Astrocyte (in vitro differentiated cells and primary cell): Measurements from ENCODE around the gene SEC62. TPM values are rescaled to one million over a fixed set of nuclear protein-coding genes. Genes with fewer than 3 reads are reported as not detected.
A peak's percentile ranks its signal among the peaks of the same experiment; 100 is the strongest.

ENCODE experiments used
- DNase-seq: peaks from one replicate; pipeline ENCODE4 v3.0.0-alpha.2; 2010; ENCODE audit warnings: low read depth
- FAIRE-seq: peaks from 2 replicates; lab custom pipeline; 2011; peaks lifted over from hg19 to GRCh38; lab: Jason Lieb, UNC
- H2AFZ ChIP-seq: 2 replicates; pipeline ENCODE4 v1.6.0; 2012; ENCODE audit warnings: low read depth, low read length, inconsistent platforms
- H3K27ac ChIP-seq: 2 replicates; pipeline ENCODE4 v1.5.1; 2011; ENCODE audit warnings: low read depth, low read length, inconsistent platforms
- H3K27me3 ChIP-seq: 2 replicates; pipeline ENCODE4 v1.6.0; 2011; ENCODE audit warnings: low read length, inconsistent platforms; ENCODE audit not compliant: insufficient read depth
- H3K36me3 ChIP-seq: 2 replicates; pipeline ENCODE4 v1.5.1; 2011; ENCODE audit warnings: low read length, inconsistent platforms; ENCODE audit not compliant: insufficient read depth
- H3K4me1 ChIP-seq: 2 replicates; pipeline ENCODE4 v1.5.1; 2011; ENCODE audit warnings: low read length, inconsistent platforms; ENCODE audit not compliant: insufficient read depth
- H3K4me2 ChIP-seq: 2 replicates; pipeline ENCODE4 v1.6.0; 2012; ENCODE audit warnings: low read length, inconsistent platforms
- H3K4me3 ChIP-seq: 2 replicates; pipeline ENCODE4 v1.5.1; 2011; ENCODE audit warnings: low read depth, mild to moderate bottlenecking, low read length, inconsistent platforms; ENCODE audit not compliant: insufficient read depth
- H3K79me2 ChIP-seq: 2 replicates; pipeline ENCODE4 v1.6.0; 2012; ENCODE audit warnings: mild to moderate bottlenecking, low read length, inconsistent platforms; ENCODE audit not compliant: insufficient read depth
- H3K9ac ChIP-seq: 2 replicates; pipeline ENCODE4 v1.6.0; 2012; ENCODE audit warnings: mild to moderate bottlenecking, low read length, inconsistent platforms
- H3K9me3 ChIP-seq: 2 replicates; pipeline ENCODE4 v1.5.1; 2012; ENCODE audit warnings: low read depth, mild to moderate bottlenecking, low read length, inconsistent platforms; ENCODE audit not compliant: insufficient read depth
- H4K20me1 ChIP-seq: 2 replicates; pipeline ENCODE4 v1.6.0; 2012; ENCODE audit warnings: low read length, inconsistent platforms; ENCODE audit not compliant: insufficient read depth
- H3K27ac Mint-ChIP-seq: one replicate; pipeline ENCODE4 v1.8.0; 2021; ENCODE audit warnings: mild to moderate bottlenecking, mixed read lengths; ENCODE audit not compliant: unreplicated experiment
- H3K27me3 Mint-ChIP-seq: one replicate; pipeline ENCODE4 v1.8.0; 2021; ENCODE audit warnings: low read depth, mixed read lengths; ENCODE audit not compliant: unreplicated experiment
- H3K36me3 Mint-ChIP-seq: one replicate; pipeline ENCODE4 v1.8.0; 2021; ENCODE audit warnings: low read depth, mixed read lengths; ENCODE audit not compliant: unreplicated experiment
- H3K4me1 Mint-ChIP-seq: one replicate; pipeline ENCODE4 v1.8.0; 2021; ENCODE audit warnings: low read depth, mixed read lengths; ENCODE audit not compliant: unreplicated experiment
- H3K4me3 Mint-ChIP-seq: one replicate; pipeline ENCODE4 v1.8.0; 2021; ENCODE audit warnings: mild to moderate bottlenecking, moderate library complexity, mixed read lengths; ENCODE audit not compliant: unreplicated experiment
- H3K9me3 Mint-ChIP-seq: one replicate; pipeline ENCODE4 v1.8.0; 2021; ENCODE audit warnings: mild to moderate bottlenecking, mixed read lengths; ENCODE audit not compliant: unreplicated experiment
- EZH2 ChIP-seq: IDR thresholded peaks from 2 replicates; pipeline ENCODE4 v1.6.1; 2012; ENCODE audit warnings: mild to moderate bottlenecking, low read length, inconsistent platforms; ENCODE audit not compliant: insufficient read depth
- total RNA-seq: library from RNA; stranded (reverse); gene quantifications from 2 replicates; pipeline ENCODE4 v1.2.1, GENCODE V29; 2021
- TF ChIP-seq, protein P1 (sequence below): IDR thresholded peaks from 2 replicates; pipeline ENCODE4 v1.5.1; 2011; ENCODE audit warnings: low read depth, mild to moderate bottlenecking, inconsistent platforms, low read length, moderate library complexity; ENCODE audit not compliant: insufficient read depth

Gene SEC62
- total RNA-seq, 1 donor from 2014 or later: 117 TPM

DNA sequence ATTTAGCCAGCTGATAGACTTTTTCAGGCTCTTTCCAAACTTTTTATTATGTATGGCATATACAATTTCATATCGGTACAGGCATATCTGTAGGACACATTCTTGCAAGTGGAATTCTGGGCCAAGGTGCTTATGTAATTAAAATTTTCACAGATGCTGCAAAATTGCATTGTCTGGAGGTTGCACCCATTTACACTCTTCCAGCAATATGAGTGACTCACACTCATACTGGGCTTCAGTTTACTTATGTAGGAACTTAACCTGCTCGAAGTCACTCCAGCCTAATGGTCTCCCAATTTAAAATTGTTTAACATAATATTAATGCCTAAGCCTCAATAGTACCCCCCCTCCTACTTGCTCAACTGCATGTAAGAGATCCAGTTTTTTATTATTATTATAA, 11.2 kb upstream of the SEC62 start:
- H4K20me1 ChIP-seq: no peaks in the 10 kb centered on the region
- Mint-ChIP-seq H3K4me1 (peaks cover 11% of the 10 kb centered on the region), H3K4me3 (no peak overlapping the region), H3K27ac (no peak overlapping the region), H3K36me3 (no peaks in the 10 kb centered on the region), H3K9me3 (no peaks in the 10 kb centered on the region), H3K27me3 (peaks cover 7% of the 10 kb centered on the region)
- H2AFZ ChIP-seq: no peak overlapping the region
- H3K4me1 ChIP-seq: no peaks in the 10 kb centered on the region
- no peaks in the 10 kb centered on the region for H3K9me3 ChIP-seq
- DNase-seq (no peak), FAIRE-seq (no peak)
- no peaks in the 10 kb centered on the region for H3K36me3 ChIP-seq
- no peaks in the 10 kb centered on the region for H3K79me2 ChIP-seq
- no peak overlapping the region for H3K4me3 ChIP-seq
- no peak overlapping the region for H3K4me2 ChIP-seq
- H3K27ac ChIP-seq: no peak overlapping the region
- TF ChIP-seq EZH2: no peak
- TF ChIP-seq, protein P1, sequence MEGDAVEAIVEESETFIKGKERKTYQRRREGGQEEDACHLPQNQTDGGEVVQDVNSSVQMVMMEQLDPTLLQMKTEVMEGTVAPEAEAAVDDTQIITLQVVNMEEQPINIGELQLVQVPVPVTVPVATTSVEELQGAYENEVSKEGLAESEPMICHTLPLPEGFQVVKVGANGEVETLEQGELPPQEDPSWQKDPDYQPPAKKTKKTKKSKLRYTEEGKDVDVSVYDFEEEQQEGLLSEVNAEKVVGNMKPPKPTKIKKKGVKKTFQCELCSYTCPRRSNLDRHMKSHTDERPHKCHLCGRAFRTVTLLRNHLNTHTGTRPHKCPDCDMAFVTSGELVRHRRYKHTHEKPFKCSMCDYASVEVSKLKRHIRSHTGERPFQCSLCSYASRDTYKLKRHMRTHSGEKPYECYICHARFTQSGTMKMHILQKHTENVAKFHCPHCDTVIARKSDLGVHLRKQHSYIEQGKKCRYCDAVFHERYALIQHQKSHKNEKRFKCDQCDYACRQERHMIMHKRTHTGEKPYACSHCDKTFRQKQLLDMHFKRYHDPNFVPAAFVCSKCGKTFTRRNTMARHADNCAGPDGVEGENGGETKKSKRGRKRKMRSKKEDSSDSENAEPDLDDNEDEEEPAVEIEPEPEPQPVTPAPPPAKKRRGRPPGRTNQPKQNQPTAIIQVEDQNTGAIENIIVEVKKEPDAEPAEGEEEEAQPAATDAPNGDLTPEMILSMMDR: no peak
- peaks cover 4% of the 10 kb centered on the region for H3K27me3 ChIP-seq
- no peak overlapping the region for H3K9ac ChIP-seq

DNA sequence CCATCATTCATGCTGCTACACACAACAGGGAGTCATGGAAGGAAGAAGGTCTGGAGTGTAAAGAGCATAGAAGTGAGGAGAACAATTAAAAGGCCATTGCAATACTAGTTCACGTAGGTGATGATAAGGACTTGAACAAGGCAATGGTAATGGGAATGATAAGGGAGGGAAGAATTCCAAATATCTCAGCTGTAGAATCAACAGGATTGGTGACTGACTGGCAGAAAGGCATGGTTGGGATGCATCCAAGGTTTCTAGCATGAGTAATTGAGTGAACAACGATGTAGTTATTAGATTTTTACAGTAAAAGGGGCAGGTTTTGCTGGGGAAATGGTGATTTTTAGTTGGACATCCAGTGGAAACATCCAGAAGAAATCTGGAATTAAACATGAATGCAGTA, 2.4 kb upstream of the SEC62 start:
- H3K36me3 Mint-ChIP-seq: no peaks in the 10 kb centered on the region
- Histone ChIP-seq H3K9me3 (no peaks in the 10 kb centered on the region), H2AFZ (no peak overlapping the region), H3K4me3 (no peak overlapping the region), H3K9ac (no peak overlapping the region), H3K27ac (no peak overlapping the region), H3K79me2 (peaks cover 31% of the 10 kb centered on the region), H3K4me2 (no peak overlapping the region), H3K27me3 (peaks cover 4% of the 10 kb centered on the region), H4K20me1 (peaks cover 20% of the 10 kb centered on the region), H3K4me1 (peaks cover 16% of the 10 kb centered on the region), H3K36me3 (no peaks in the 10 kb centered on the region)
- H3K4me1 Mint-ChIP-seq: peaks cover 15% of the 10 kb centered on the region
- TF ChIP-seq EZH2: no peak
- TF ChIP-seq, protein P1: no peak
- DNase-seq (peak; percentile 68), FAIRE-seq (no peak)
- H3K27me3 Mint-ChIP-seq: peaks cover 5% of the 10 kb centered on the region
- peak overlapping the region; percentile 35 for H3K27ac Mint-ChIP-seq
- peaks cover 3% of the 10 kb centered on the region for H3K9me3 Mint-ChIP-seq
- peak overlapping the region; percentile 20 for H3K4me3 Mint-ChIP-seq

DNA sequence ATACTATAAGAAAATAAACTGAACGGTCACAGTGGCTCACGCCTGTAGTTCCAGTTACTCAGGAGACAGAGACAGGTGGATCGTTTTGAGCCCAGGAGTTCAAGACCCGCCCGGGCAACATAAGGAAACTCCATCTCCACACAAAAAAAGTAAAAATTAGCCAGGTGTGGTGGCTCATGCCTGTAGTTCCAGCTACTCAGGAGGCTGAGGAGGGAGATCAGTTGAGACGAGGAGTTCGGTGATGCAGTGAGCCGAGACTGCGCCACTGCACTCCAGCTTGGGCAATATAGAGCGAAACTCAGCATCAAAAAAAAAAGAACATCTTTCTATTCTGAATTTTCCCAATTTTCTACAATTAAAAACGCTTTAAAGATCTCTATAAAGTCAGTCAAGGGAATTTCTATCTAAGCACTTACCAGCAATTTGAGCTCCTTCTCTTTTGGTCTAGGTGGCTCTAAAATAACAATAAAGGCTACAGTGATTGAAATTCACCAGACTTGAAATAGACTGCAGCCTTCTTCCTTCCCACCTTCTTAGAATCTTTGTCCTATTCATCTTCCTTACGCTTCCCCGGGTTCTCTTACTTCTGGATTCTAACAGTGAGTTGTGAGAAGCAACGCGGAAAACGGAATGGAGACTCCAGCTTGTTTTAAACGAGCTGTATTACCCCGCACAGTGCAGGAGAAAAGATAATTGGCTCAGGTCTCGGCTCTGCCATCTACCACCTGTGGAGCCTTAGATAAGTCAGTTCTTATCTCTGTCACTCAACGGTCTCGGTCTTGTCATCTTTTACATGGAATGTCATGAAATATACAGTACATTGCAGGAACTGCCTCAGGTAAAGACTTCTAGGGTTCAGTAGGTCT, 812 bp upstream of the SEC62 start:
- H3K4me3 ChIP-seq: peak overlapping the region; percentile 85
- no peaks in the 10 kb centered on the region for H3K9me3 ChIP-seq
- no peaks in the 10 kb centered on the region for H3K36me3 ChIP-seq
- TF ChIP-seq, protein P1: no peak
- no peak for TF ChIP-seq EZH2
- Mint-ChIP-seq H3K27ac (peak overlapping the region; percentile 99), H3K27me3 (no peaks in the 10 kb centered on the region), H3K4me1 (peaks cover 17% of the 10 kb centered on the region), H3K4me3 (peak overlapping the region; percentile 89), H3K9me3 (peaks cover 3% of the 10 kb centered on the region), H3K36me3 (no peaks in the 10 kb centered on the region)
- peak overlapping the region; percentile 90 for H3K27ac ChIP-seq
- peak overlapping the region; percentile 90 for H2AFZ ChIP-seq
- peak overlapping the region; percentile 95 for H3K9ac ChIP-seq
- DNase-seq: no peak
- H4K20me1 ChIP-seq: peaks cover 35% of the 10 kb centered on the region
- H3K4me1 ChIP-seq: peaks cover 16% of the 10 kb centered on the region
- H3K27me3 ChIP-seq: no peaks in the 10 kb centered on the region
- H3K79me2 ChIP-seq: peaks cover 48% of the 10 kb centered on the region
- H3K4me2 ChIP-seq: peak overlapping the region; percentile 84
- FAIRE-seq: no peak
